LHCN-M2 (cell line): ENCODE data around the gene TBC1D2. TPM values are rescaled to one million over a fixed set of nuclear protein-coding genes. Genes with fewer than 3 reads are reported as not detected.

Experiments
- DNase-seq: peaks from one replicate; pipeline ENCODE4 v3.0.0-alpha.2; 2012; ENCODE audit warnings: low read depth
- total RNA-seq: library from RNA; depleted of rRNA; stranded (reverse); fragments of >200 nt; gene quantifications from 2 replicates; pipeline ENCODE4 v1.2.3, GENCODE V29; 2014; rRNA removed

Gene TBC1D2
- total RNA-seq, 1 experiment from 2014 or later, result 22.2 TPM

GRCh38 chr9:98172604-98173003 lies 82.8 kb downstream of the TBC1D2 start:
- DNase-seq, result peak; percentile 17

- no peak for DNase-seq
These were observed 84.1 kb downstream of the TBC1D2 start for GRCh38 chr9:98171176-98171925.

- DNase-seq, result no peak
These were observed 86.4 kb downstream of the TBC1D2 start for GRCh38 chr9:98168941-98169488.

GRCh38 chr9:98168153-98168780 lies 87.2 kb downstream of the TBC1D2 start:
- DNase-seq, result no peak

DNA sequence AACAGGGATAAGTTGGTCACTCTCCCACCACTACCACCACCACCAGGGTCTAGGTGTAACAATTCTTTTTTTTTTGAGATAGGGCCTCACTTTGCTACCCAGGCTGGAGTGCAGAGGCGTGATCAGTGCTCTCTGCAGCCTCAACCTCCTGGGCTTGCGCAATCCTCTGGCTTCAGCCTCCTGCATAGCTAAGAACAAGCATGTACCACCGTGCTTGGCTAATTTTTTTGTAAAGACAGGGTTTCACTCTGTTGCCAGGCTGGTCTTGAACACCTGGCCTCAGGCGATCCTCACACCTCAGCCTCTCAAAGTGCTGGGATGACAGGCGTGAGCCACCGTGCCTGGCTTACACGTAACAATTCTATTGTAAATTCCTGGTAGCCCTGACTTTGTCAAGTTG lies 90.5 kb downstream of the TBC1D2 start:
- DNase-seq, result no peak

GRCh38 chr9:98162613-98163012 lies 92.8 kb downstream of the TBC1D2 start:
- no peak for DNase-seq

GRCh38 chr9:98161851-98162250 lies 93.6 kb downstream of the TBC1D2 start:
- DNase-seq, result no peak

- no peak for DNase-seq
These were observed 95.7 kb downstream of the TBC1D2 start for GRCh38 chr9:98159790-98160189.

GRCh38 chr9:98159301-98159700 lies 96.1 kb downstream of the TBC1D2 start:
- no peak for DNase-seq

DNA sequence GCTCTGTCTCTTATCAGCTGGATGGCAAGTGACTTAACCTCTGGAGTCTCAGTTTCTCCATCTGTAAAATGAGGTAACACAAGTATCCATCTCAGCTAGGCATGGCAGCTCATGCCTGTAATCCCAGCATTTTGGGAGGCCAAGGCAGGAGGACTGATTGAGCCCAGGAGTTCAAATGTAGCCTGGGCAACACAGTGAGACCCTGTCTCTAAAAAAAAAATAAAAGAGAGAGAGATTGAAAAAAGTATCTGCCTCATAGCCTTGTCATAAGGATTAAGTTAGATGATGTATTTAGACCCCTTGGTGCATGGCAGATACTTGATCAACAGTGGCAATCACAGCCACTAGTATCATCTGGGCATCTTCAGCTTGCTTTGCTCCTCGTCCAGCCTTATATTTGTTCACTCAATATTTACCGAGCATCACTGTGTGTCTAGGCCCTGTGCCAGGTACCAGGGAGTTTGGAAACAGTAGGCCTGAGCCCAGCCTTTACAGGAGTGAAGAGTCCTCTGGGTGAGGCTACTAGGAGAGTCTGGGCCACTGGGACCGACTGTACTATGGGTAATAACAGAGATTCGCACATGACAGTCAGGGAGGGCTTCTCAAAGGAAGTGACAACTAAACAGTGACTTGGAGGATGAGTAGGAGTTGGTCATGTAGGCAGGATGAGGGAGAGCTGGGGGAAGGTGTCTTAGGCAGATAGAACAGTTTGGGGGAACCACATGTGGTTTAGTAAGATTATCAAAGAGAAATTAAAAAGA lies 97.2 kb downstream of the TBC1D2 start:
- DNase-seq, result no peak

- no peak for DNase-seq
These were observed 98.1 kb downstream of the TBC1D2 start for GRCh38 chr9:98157372-98157771.

DNA sequence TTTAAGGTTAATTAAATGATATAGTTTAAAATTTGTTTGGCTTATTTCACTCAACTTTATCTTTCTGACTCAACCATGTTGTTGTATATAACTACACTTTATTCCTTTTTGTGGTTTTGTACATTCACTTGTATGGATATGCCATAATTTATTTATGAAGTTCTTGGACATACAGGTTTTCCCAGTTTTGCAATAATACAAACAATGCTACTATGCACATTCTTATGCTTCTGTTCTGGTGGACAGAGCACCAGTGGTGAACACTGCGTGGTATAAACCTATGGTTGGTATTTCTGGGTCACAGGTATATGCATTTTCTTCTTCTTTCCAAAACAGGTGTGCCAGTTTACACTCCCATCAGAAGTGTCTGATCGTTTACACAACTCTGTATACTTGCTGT lies 100.8 kb downstream of the TBC1D2 start:
- no peak for DNase-seq

- DNase-seq, result no peak
These were observed 102.9 kb downstream of the TBC1D2 start for GRCh38 chr9:98152526-98152925.

GRCh38 chr9:98150721-98151120 lies 104.7 kb downstream of the TBC1D2 start:
- no peak for DNase-seq

DNA sequence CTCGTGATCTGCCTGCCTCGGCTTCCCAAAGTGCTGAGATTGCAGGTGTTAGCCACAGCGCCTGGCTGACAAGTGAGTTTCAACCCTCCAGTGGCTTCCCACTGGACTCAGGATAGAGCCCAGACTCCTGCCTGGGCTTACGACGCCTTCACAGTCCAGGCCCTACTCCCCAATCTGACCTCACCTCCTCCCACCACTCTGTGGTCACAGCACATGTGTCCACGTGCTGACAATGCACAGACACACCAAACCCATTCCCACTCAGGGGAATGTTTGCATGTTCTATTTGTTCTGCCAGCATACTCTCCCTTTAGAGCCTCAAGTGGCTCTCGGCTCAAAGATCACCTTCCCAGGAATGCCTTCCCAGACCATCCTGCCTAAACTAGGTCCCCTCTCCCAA lies 105.3 kb downstream of the TBC1D2 start:
- no peak for DNase-seq

DNA sequence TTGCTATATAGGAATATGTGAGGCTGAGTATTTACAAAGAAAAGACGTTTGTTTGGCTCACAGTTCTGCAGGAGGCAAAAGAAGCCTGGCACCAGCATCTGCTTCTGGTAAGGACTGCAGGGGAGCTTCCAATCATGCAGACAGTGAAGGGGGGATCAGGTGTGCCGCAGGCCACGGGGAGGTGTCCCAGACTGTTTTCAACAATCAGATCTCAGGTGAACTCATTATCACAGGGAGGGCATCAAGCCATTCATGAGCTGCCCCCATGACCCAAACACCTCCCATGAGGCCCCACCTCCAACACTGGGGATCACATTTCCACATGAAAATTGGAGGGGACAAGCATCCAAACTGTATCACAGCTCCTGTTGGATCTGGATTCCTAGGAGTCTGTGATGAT lies 106.0 kb downstream of the TBC1D2 start:
- DNase-seq, result no peak

Other genes starting within 250 kb of the TBC1D2 start
- gene NANS, start 198.9 kb downstream of the TBC1D2 start, total RNA-seq, result 68.0 and 73.1 TPM in 2 replicates
- 6.0 and 8.6 TPM in 2 replicates for gene TRIM14, start 136.4 kb downstream of the TBC1D2 start, total RNA-seq
- gene CORO2A, start 63.0 kb downstream of the TBC1D2 start, total RNA-seq, result under 0.01 and 0.11 TPM in 2 replicates